Activated CD4-positive, alpha-beta memory T cell treated with anti-CD3 and anti-CD28 coated beads, Interleukin-2, amount 10 ng/mL, durations not matched to agents 7 days and 5 days (primary cell): Measurements from ENCODE around the gene FAM111B. TPM values are rescaled to one million over a fixed set of nuclear protein-coding genes. Genes with fewer than 3 reads are reported as not detected.

ENCODE experiments used
- CTCF ChIA-PET: fragments of 350-600 bp; sonication (Branson Sonifier 250); formaldehyde crosslinking; loops from one replicate; lab custom pipeline; 2021; ENCODE audit warnings: antibody characterized with exemption, inconsistent platforms; lab: Charles Lee
- POLR2A ChIA-PET: fragments of 350-600 bp; sonication (Branson Sonifier 250); formaldehyde crosslinking; loops from one replicate; lab custom pipeline; 2021; ENCODE audit warnings: antibody characterized with exemption; lab: Charles Lee
- DNase-seq: peaks from one replicate; pipeline ENCODE4 v3.0.0-alpha.2; 2020
- H3K27ac Mint-ChIP-seq: one replicate; pipeline ENCODE4 v1.8.0; 2021; ENCODE audit warnings: mild to moderate bottlenecking, mixed read lengths
- H3K27me3 Mint-ChIP-seq: one replicate; pipeline ENCODE4 v1.8.0; 2021; ENCODE audit warnings: mixed read lengths
- H3K36me3 Mint-ChIP-seq: one replicate; pipeline ENCODE4 v1.8.0; 2021; ENCODE audit warnings: low read depth, mixed read lengths
- H3K4me1 Mint-ChIP-seq: one replicate; pipeline ENCODE4 v1.8.0; 2021; ENCODE audit warnings: mixed read lengths
- H3K4me3 Mint-ChIP-seq: one replicate; pipeline ENCODE4 v1.8.0; 2021; ENCODE audit warnings: mild to moderate bottlenecking, mixed read lengths
- H3K9me3 Mint-ChIP-seq: one replicate; pipeline ENCODE4 v1.8.0; 2021; ENCODE audit warnings: mixed read lengths
- total RNA-seq, 2 experiments: library from RNA; stranded (reverse); gene quantifications; one replicate each; pipeline ENCODE4 v1.2.3, GENCODE V29; 2021

FAM111B gene
- total RNA-seq, 2 experiments from 2014 or later: 47.2 to 48.6 TPM

DNA sequence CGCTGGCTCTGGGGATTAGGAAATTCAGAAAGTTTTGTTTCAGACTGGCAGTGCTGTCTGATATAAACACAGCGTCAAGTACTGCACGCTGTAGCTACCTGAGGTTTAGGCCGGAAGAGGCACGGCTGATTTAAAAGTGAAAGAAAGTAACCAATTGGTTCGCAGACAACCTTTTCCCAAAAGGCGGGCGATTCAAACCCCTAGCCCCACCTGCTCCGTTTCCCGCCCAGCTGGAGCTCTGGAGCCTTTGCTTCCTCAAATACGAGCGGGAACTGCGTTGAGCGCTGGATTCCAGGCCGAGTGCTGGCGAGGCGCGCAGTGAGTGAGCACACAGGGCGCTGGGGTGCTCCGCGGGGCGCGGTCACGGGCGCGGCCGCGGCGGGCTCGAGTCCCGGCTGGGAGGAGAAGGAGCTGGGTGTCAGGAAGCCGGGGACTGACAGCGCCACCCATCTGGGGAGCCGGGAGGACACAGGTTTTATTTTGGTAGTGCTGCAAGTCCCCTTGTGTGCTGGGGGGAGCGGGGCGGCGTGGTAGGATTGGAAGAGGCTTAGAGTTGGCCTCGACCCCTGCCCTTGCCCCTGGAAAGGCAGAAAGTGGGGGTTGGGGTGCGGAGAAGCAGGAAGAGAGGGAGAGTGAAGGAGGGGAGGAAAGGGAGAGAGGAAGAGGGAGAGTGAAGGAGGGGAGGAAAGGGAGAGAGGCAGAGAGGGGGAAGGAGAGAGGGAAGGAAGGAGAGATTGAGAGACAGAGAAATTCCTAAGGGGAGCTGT is 37.7 kb downstream of the FAM111B start:
- peaks cover 55% of the 10 kb centered on the region for H3K36me3 Mint-ChIP-seq
- H3K27ac Mint-ChIP-seq: peak overlapping the region; percentile 93
- CTCF ChIA-PET: interaction anchor here (0.8 to 5.9 kb wide), 16 partner anchors 8 to 576 kb away, joined by 3 to 78 read pairs (median 5); partner anchors contain the start of genes DTX4, FAM111B and LPXN
- H3K4me3 Mint-ChIP-seq: peak overlapping the region; percentile 95
- H3K4me1 Mint-ChIP-seq: peaks cover 73% of the 10 kb centered on the region
- POLR2A ChIA-PET: interaction anchor here (0.8 to 7.2 kb wide), 13 partner anchors 7 to 1403 kb away, joined by 3 to 169 read pairs (median 5); partner anchors contain the start of genes DTX4, FAM111B, LPXN and PATL1
- no peaks in the 10 kb centered on the region for H3K9me3 Mint-ChIP-seq
- peak; percentile 84 for DNase-seq
- no peaks in the 10 kb centered on the region for H3K27me3 Mint-ChIP-seq

GRCh38 chr11:59145534-59145933 is 38.5 kb downstream of the FAM111B start:
- Mint-ChIP-seq H3K4me1 (peaks cover 77% of the 10 kb centered on the region), H3K9me3 (no peaks in the 10 kb centered on the region), H3K27me3 (no peaks in the 10 kb centered on the region), H3K4me3 (peak overlapping the region; percentile 95), H3K27ac (peak overlapping the region; percentile 93), H3K36me3 (peaks cover 61% of the 10 kb centered on the region)
- ChIA-PET CTCF (interaction anchor here (1.3 to 5.9 kb wide), 7 partner anchors 10 to 569 kb away, joined by 3 to 78 read pairs (median 16); partner anchors contain the start of genes DTX4 and LPXN), POLR2A (interaction anchor here (0.8 to 7.2 kb wide), 8 partner anchors 10 to 572 kb away, joined by 3 to 169 read pairs (median 6); partner anchors contain the start of genes DTX4, FAM111B, LPXN and PATL1)
- no peak for DNase-seq

- Mint-ChIP-seq H3K9me3 (no peaks in the 10 kb centered on the region), H3K4me1 (peaks cover 57% of the 10 kb centered on the region), H3K36me3 (peaks cover 73% of the 10 kb centered on the region), H3K27me3 (no peaks in the 10 kb centered on the region), H3K27ac (peak overlapping the region; percentile 76), H3K4me3 (no peak overlapping the region)
- ChIA-PET POLR2A (interaction anchor here (1.3 to 4.6 kb wide), 5 partner anchors 8 to 45 kb away, joined by 3 to 24 read pairs (median 4); partner anchors contain the start of genes FAM111A and FAM111B), CTCF (interaction anchor here (1.0 to 2.9 kb wide), 5 partner anchors 9 to 502 kb away, joined by 3 to 14 read pairs (median 4); partner anchors contain the start of genes DTX4 and FAM111A)
- no peak for DNase-seq
Observed at GRCh38 chr11:59151761-59152160, 44.7 kb downstream of the FAM111B start.

DNA sequence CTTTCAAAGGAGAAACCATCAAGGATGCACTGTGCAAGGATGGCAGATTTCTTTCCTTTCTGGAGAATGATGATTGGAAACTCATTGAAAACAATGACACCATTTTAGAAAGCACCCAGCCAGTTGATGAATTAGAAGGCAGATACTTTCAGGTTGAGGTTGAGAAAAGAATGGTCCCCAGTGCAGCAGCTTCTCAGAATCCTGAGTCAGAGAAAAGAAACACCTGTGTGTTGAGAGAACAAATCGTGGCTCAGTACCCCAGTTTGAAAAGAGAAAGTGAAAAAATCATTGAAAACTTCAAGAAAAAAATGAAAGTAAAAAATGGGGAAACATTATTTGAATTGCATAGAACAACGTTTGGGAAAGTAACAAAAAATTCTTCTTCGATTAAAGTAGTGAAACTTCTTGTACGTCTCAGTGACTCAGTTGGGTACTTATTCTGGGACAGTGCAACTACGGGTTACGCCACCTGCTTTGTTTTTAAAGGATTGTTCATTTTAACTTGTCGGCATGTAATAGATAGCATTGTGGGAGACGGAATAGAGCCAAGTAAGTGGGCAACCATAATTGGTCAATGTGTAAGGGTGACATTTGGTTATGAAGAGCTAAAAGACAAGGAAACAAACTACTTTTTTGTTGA is 45.4 kb downstream of the FAM111B start:
- Mint-ChIP-seq H3K4me3 (peak overlapping the region; percentile 28), H3K27ac (peak overlapping the region; percentile 76), H3K36me3 (peaks cover 66% of the 10 kb centered on the region), H3K4me1 (peaks cover 53% of the 10 kb centered on the region), H3K27me3 (no peaks in the 10 kb centered on the region), H3K9me3 (no peaks in the 10 kb centered on the region)
- no peak for DNase-seq
- CTCF ChIA-PET: interaction anchor here (1.0 to 2.9 kb wide), 4 partner anchors 8 to 19 kb away, joined by 3 to 14 read pairs (median 4); partner anchors contain the start of genes DTX4 and FAM111A
- POLR2A ChIA-PET: interaction anchor here (1.3 to 4.6 kb wide), 4 partner anchors 9 to 45 kb away, joined by 3 to 24 read pairs (median 6); partner anchors contain the start of genes FAM111A and FAM111B

- no peaks in the 10 kb centered on the region for H3K27me3 Mint-ChIP-seq
- CTCF ChIA-PET: interaction anchor here (0.9 to 1.2 kb wide), 2 partner anchors 57 to 96 kb away, joined by 3 read pairs; no protein-coding TSS in a partner anchor
- no peak for DNase-seq
- H3K36me3 Mint-ChIP-seq: peaks cover 47% of the 10 kb centered on the region
- POLR2A ChIA-PET: interaction anchor here (0.8 to 4.6 kb wide), 3 partner anchors 10 to 48 kb away, joined by 3 to 24 read pairs (median 5); partner anchors contain the start of genes FAM111A and FAM111B
- no peaks in the 10 kb centered on the region for H3K9me3 Mint-ChIP-seq
- no peak overlapping the region for H3K4me3 Mint-ChIP-seq
- H3K27ac Mint-ChIP-seq: no peak overlapping the region
- H3K4me1 Mint-ChIP-seq: peaks cover 40% of the 10 kb centered on the region
Observed at GRCh38 chr11:59154610-59155009, 47.6 kb downstream of the FAM111B start.

DNA sequence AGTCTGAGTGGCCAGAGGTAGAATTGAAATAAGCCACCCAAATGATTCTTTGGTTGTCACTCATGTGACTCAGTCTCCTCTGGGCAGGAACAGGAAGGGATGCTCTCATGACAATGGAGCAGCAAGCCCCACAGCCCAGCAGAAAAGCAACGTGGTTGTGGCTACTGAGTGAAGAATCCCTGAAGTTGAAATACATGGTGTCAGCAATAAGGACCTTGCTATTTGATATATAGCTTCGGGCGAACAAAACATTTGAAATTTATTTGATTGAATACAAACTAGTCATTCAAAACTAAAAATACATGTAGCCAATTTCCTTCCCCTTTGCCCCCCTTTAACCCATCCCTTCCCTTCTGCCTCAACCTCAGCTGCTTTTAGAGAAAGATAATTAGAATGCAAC is 50.4 kb downstream of the FAM111B start:
- Mint-ChIP-seq H3K36me3 (peaks cover 25% of the 10 kb centered on the region), H3K27ac (no peak overlapping the region), H3K9me3 (no peaks in the 10 kb centered on the region), H3K4me3 (no peak overlapping the region), H3K4me1 (peaks cover 18% of the 10 kb centered on the region), H3K27me3 (peaks cover 7% of the 10 kb centered on the region)
- no peak for DNase-seq
- ChIA-PET CTCF (interaction anchor here (1.0 to 3.7 kb wide), 15 partner anchors 11 to 458 kb away, joined by 3 to 78 read pairs (median 14); partner anchors contain the start of genes DTX4, FAM111A, FAM111B and GLYATL1B), POLR2A (interaction anchor here (1.1 to 3.6 kb wide), 5 partner anchors 10 to 50 kb away, joined by 3 to 32 read pairs (median 7); partner anchors contain the start of gene FAM111B)

DNA sequence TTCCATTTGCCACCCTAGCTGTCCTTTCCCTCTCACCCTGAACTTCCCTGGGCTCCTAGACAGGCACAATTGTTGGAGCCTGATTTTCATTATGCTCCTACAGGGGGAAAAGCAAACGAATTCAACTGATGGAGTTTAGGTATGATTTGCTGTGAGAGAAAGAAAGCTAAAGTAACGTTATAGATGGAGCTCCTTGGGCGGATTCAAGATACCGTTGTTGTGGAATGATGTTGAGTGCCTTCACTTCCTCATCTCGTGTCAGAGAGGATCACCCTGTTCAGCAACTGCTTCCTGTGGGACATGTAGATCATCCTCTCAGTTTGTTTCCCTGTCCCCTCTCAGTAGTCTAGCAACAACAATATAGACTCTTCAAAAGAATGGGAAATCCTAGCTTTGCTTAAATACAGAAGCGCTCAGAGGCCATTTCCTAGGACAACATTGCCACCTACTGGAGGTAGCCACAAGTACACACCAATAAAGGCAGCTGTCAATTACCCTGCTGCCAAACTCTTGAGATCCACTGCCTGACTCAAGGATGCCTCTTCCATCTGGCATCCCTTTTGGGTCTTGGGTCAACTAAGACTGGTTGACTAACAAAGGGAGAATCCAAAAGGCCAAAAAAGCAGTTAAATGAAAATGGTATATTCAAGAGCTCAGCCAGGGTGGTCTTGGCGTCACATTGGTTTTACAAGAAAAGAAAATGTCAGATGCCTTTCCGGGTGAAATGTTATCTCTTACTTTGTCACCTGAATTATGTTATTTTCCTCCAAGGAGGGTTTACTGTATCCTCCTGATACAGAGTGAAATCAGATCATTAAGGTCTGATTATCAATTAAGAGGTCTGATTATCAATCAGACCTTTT is 51.4 kb downstream of the FAM111B start:
- peaks cover 10% of the 10 kb centered on the region for H3K4me1 Mint-ChIP-seq
- no peak overlapping the region for H3K27ac Mint-ChIP-seq
- ChIA-PET POLR2A (interaction anchor here (1.1 to 3.6 kb wide), 9 partner anchors 11 to 51 kb away, joined by 3 to 32 read pairs (median 4); partner anchors contain the start of genes DTX4, FAM111A and FAM111B), CTCF (interaction anchor here (0.6 to 3.7 kb wide), 32 partner anchors 10 to 503 kb away, joined by 3 to 78 read pairs (median 4); partner anchors contain the start of genes DTX4, FAM111A, FAM111B and GLYATL1B)
- peak; percentile 69 for DNase-seq
- peaks cover 19% of the 10 kb centered on the region for H3K36me3 Mint-ChIP-seq
- no peaks in the 10 kb centered on the region for H3K9me3 Mint-ChIP-seq
- H3K4me3 Mint-ChIP-seq: no peak overlapping the region
- H3K27me3 Mint-ChIP-seq: peaks cover 7% of the 10 kb centered on the region

GRCh38 chr11:59164028-59164427 is 57.0 kb downstream of the FAM111B start:
- no peaks in the 10 kb centered on the region for H3K36me3 Mint-ChIP-seq
- POLR2A ChIA-PET: no interaction called here
- no peak overlapping the region for H3K27ac Mint-ChIP-seq
- no peaks in the 10 kb centered on the region for H3K4me1 Mint-ChIP-seq
- H3K27me3 Mint-ChIP-seq: peaks cover 25% of the 10 kb centered on the region
- no peak overlapping the region for H3K4me3 Mint-ChIP-seq
- H3K9me3 Mint-ChIP-seq: no peaks in the 10 kb centered on the region
- CTCF ChIA-PET: interaction anchor here (0.6 to 3.3 kb wide), 8 partner anchors 8 to 1037 kb away, joined by 3 to 16 read pairs (median 3); partner anchors contain the start of gene DTX4
- no peak for DNase-seq

DNA sequence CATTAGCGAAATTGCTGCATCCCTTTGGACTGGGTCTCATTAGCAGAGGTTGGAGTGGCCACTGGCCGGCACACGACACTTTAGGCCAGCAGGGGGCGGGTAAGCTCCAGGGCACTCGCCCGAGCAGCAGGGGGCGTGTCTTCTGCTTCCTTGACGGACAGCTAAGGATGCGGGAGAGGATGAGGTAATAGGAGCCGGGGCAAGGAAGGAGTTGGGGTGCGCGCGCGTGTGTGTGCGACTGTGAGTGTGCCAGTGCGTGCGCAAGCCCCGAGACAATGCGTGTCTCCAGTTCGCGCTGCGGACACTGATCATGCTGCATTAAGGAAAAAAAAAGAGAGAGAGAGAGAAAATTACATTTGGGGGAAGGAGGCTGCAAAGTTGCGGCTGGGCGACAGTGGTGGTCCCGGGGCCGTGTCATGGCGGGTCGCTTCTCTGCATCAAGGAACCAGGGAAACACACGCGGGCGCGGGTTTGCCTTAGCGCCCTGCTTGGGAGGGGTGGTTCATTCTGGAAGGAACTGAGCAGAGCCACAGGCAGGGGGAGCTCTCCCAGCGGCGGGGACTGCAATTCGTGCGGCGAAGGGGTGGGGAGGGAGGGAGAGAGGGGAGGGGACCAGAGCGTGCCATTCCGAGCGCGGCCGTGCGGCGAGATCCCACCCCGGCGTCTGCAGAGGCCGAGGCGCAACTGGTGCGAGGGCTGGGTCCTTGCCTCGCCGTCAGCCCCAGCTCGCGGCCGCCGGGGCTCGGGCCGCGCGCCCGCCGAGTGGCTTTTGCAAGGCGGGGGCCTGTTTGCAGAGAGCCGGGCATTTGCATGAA is 64.7 kb downstream of the FAM111B start, which contains the start of gene DTX4:
Gene DTX4, plus strand, starts transcription at position 625 of the 815 bp plus-strand sequence. CDS start 464 bp downstream, outside the sequence.
- ChIA-PET POLR2A (interaction anchor here (0.7 to 3.0 kb wide), 6 partner anchors 13 to 64 kb away, joined by 3 to 14 read pairs (median 4); partner anchors contain the start of gene FAM111B), CTCF (interaction anchor here (0.7 to 7.2 kb wide), 44 partner anchors 8 to 817 kb away, joined by 3 to 105 read pairs (median 5); partner anchors contain the start of genes FAM111A, FAM111B, LPXN and OSBP)
- peak; percentile 91 for DNase-seq
- Mint-ChIP-seq H3K36me3 (no peaks in the 10 kb centered on the region), H3K9me3 (no peaks in the 10 kb centered on the region), H3K4me1 (peaks cover 7% of the 10 kb centered on the region), H3K27ac (no peak within 1 kb of the TSS), H3K27me3 (peaks cover 22% of the 10 kb centered on the region), H3K4me3 (peak within 1 kb of the TSS; percentile 73)

DNA sequence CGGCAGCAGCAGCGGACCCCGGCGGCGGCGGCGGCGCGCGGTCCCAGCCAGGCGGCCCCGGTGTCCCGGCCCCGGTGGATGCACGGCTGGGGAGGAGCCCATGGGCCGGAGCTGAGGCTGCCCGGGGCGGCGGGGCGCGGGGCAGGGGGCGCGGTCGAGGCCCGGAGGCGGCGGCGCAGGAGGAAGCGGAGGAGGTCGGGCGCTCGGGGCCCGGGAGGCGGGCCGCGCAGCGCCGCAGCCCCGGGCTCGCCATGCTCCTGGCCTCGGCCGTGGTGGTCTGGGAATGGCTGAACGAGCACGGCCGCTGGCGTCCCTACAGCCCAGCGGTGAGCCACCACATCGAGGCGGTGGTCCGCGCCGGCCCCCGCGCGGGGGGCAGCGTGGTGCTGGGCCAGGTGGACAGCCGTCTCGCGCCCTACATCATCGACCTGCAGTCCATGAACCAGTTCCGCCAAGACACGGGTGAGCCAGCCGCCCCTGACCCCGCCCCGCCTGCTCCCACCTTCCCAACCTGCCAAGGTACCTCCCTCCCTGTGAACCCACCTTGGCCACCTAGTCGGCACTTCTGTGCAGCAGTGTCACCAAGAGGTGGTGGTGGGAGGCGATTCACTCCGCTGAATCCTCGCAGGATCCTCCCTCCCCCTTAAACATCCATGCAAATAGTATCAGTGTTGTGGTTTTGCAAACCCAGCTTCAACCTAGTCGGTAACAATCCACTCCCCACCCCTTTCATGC is 65.5 kb downstream of the FAM111B start:
- ChIA-PET POLR2A (interaction anchor here (0.8 to 3.0 kb wide), 4 partner anchors 14 to 65 kb away, joined by 3 to 14 read pairs (median 3); partner anchors contain the start of gene FAM111B), CTCF (interaction anchor here (0.7 to 7.2 kb wide), 37 partner anchors 8 to 597 kb away, joined by 3 to 105 read pairs (median 5); partner anchors contain the start of genes FAM111A, FAM111B, LPXN and OSBP)
- Mint-ChIP-seq H3K36me3 (no peaks in the 10 kb centered on the region), H3K4me1 (peaks cover 7% of the 10 kb centered on the region), H3K9me3 (no peaks in the 10 kb centered on the region), H3K4me3 (peak overlapping the region; percentile 73), H3K27me3 (peaks cover 24% of the 10 kb centered on the region), H3K27ac (no peak overlapping the region)
- no peak for DNase-seq
